Fibroblast of peridontal ligament (primary cell): ENCODE results near the gene RBFOX2.
"Not testable (repeated sequence)": the region's sequence is repeated elsewhere in the genome, so short reads cannot be mapped to it uniquely, and the experiment has no call there.

ENCODE experiments used
- DNase-seq: peaks from one replicate; pipeline ENCODE4 v3.0.0-alpha.2; 2010; ENCODE audit errors: extremely low read depth

RBFOX2 gene

DNA sequence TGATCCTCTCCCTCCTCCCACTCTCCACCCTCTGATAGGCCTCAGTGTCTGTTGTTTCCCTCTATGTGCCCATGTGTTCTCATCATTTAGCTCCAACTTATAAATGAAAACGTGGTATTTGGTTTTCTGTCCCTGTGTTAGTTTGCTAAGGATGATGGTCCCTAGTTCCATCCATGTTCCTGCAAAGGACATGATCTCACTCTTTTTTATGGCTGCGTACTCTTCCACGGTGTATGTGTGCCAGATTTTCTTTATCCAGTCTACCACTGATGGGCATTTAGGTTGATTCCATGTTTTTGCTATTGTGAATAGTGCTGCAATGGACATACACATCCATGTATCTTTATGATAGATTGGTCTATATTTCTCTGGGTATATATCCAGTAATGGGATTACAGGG, 15.9 kb upstream of the RBFOX2 start:
- DNase-seq = not testable (repeated sequence)

GRCh38 chr22:36042240-36042639, 13.6 kb upstream of the RBFOX2 start:
- DNase-seq = no peak

DNA sequence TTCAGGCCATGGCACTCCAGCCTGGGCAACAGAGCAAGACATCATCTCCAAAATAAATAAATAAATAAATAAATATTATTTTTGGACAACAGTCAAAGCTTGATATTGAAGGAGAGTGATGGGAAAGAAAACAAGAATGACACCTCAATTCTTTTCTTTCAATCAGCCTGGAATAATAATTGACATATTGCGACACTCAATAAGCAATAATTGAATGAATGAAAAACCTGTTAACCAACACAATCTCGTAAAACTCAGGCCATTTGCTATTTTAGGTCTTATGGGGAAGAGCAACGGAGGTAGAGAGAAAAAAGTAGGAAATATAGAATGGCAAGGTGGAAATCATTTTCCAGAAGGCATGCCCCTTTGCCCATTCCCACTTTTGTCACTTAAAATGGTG, 10.5 kb upstream of the RBFOX2 start:
- no peak for DNase-seq

- DNase-seq = no peak
Observed at GRCh38 chr22:36037102-36037758, 8.6 kb upstream of the RBFOX2 start.

DNA sequence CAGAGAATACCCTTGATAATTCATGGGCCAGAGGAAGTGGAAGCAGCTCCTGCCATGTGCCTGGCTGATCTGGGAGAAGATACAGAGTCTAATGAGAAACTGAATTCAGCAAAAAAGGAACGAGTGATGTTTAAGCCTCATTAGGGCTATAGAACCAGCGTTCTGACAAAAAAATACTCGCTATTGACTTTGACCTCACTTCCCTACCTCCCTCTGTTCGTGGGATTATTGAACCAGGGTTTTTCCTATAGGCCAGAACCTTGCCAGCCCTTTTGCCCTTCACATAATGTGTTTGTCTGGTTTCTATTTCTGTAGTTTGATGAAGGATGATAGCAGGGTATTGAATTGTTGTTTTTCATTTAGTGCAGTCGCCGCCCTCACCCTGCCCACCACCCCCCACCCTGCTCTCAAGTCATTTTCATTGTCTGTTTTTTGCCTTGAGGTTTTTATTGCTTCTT, 7.6 kb upstream of the RBFOX2 start:
- DNase-seq = peak; percentile 8

DNA sequence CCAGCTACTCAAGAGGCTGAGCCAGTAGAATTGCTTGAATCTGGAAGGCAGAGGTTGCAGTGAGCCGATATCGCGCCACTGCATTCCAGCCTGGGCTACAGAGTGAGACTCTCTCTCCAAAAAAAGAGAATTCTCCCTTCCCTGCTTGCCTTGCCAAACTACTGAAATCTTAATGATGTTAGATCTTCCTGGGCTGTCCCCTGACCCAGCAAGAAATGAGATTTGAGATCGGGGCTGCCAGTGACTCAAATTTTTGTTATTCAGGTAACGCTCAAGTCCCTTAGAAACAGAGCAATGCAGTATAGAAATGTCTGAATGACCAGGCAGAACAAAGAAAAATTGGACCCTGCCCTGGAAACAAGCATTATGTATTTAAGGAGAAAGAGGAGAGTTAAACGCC, 4.0 kb upstream of the RBFOX2 start:
- DNase-seq = no peak

- peak; percentile 48 for DNase-seq
Observed at GRCh38 chr22:36029406-36029755, 757 bp upstream of the RBFOX2 start.

- DNase-seq = no peak
Observed at GRCh38 chr22:36027935-36028645, 534 bp downstream of the RBFOX2 start.

- no peak for DNase-seq
Observed at GRCh38 chr22:36027579-36027934, 1.1 kb downstream of the RBFOX2 start.

DNA sequence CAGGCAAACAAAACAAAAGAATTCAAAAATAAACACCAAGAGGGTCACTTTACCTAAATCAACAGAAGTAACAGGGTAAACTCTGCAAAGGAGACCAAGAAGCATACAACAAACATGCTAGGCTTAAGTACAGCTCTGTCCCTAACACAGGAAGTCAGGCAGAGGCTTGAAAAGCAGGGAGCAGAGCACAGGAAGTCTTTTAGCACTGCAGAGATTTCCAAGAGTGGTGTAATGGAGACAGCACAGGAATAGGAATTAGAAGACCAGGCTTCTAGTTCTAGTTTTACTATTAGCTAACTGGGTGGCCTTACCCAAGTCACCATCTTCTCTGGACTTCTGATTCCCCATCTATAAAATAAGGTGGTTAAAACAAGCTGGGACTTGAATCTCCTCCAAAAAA, 1.9 kb downstream of the RBFOX2 start:
- peak; percentile 65 for DNase-seq

GRCh38 chr22:36022697-36023096, 5.9 kb downstream of the RBFOX2 start:
- DNase-seq = no peak

- DNase-seq = peak; percentile 80
Observed at GRCh38 chr22:36022162-36022561, 6.5 kb downstream of the RBFOX2 start.

GRCh38 chr22:36021606-36022153, 6.9 kb downstream of the RBFOX2 start:
- DNase-seq = peak; percentile 34

DNA sequence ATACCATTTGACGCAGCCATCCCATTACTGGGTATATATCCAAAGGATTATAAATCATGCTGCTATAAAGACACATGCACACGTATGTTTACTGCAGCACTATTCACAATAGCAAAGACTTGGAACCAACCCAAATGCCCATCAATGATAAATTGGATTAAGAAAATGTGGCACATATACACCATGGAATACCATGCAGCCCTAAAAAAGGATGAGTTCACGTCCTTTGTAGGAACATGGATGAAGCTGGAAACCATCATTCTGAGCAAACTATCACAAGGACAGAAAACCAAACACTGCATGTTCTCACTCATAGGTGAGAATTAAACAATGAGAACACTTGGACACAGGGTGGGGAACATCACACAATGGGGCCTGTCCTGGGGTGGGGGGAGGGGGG, 7.8 kb downstream of the RBFOX2 start:
- not testable (repeated sequence) for DNase-seq

GRCh38 chr22:36017651-36018091, 11.0 kb downstream of the RBFOX2 start:
- DNase-seq = no peak

GRCh38 chr22:36016684-36017083, 11.9 kb downstream of the RBFOX2 start:
- no peak for DNase-seq

GRCh38 chr22:36015811-36016529, 12.7 kb downstream of the RBFOX2 start:
- DNase-seq = no peak

GRCh38 chr22:36015155-36015810, 13.3 kb downstream of the RBFOX2 start:
- no peak for DNase-seq

DNA sequence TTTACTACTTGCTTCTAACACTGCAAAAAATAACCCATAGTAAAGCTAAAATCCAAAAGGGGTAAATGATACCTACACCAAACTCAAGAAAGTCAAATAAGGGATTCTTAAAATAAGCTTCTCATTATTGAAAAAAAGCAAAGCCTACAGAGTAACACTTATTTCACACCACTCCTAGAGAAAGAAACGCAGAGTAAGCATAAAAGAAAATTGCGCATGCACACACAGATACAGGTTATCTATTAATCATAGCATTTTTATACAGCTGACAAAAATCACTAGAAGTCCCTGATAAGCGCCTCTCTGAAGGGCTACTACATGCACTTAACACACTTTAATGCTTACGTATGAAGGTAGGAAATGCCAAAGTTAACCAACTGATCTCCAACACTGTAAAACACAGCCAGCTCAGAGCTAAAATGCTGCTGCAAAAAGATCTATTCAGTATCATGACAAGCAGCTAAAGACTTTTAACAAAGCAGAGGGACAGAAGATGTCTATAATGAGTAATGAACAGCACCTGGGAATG, 14.0 kb downstream of the RBFOX2 start:
- no peak for DNase-seq

- DNase-seq = no peak
Observed at GRCh38 chr22:36012332-36012731, 16.3 kb downstream of the RBFOX2 start.

- DNase-seq = peak; percentile 94
Observed at GRCh38 chr22:36010882-36011281, 17.7 kb downstream of the RBFOX2 start.

- no peak for DNase-seq
Observed at GRCh38 chr22:36010090-36010489, 18.5 kb downstream of the RBFOX2 start.
